ENCODE results near the gene FZD2. TPM values are rescaled to one million over a fixed set of nuclear protein-coding genes. Genes with fewer than 3 reads are reported as not detected.
"Not testable (repeated sequence)": the region's sequence is repeated elsewhere in the genome, so short reads cannot be mapped to it uniquely, and the experiment has no call there.

FZD2 gene
- total RNA-seq, 6 experiments from 2014 or later: 76.4 to 103 (median 92.8) TPM

DNA sequence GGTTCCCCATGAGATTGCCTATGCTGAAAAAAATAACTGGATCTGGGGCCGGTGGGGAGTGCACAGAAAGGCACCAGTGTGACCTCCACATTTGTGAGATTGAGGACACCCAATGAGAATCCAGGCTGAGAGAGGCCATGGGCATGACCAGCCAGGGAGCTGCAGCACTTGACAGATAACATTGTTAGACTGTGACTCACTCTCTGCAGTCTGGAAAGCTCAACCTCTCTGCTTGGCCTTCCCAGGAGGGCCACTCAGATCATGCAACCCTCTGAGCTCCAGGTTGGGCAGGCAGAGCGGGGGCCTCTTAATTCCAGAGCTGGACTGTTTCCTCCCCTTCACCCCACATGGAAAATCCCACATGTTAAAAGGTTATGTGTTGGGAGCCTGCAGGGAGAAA, 30.1 kb downstream of the FZD2 start:
- H3K27ac Mint-ChIP-seq: no peak overlapping the region; the same call in 1 of the 2 replicates
- H3K36me3 Mint-ChIP-seq (ENCODE audit: low read depth): no peaks in the 10 kb centered on the region
- 0 out of 2 replicates have a peak overlapping the region, but pooled peaks have one; percentile 19 for H3K4me3 Mint-ChIP-seq
- peaks cover 8% of the 10 kb centered on the region for H3K4me1 Mint-ChIP-seq (ENCODE audit: low read depth)
- no peaks in the 10 kb centered on the region; the same call in none of the 2 replicates for H3K27me3 Mint-ChIP-seq (ENCODE audit: insufficient read depth)
- TF ChIP-seq, protein P1, sequence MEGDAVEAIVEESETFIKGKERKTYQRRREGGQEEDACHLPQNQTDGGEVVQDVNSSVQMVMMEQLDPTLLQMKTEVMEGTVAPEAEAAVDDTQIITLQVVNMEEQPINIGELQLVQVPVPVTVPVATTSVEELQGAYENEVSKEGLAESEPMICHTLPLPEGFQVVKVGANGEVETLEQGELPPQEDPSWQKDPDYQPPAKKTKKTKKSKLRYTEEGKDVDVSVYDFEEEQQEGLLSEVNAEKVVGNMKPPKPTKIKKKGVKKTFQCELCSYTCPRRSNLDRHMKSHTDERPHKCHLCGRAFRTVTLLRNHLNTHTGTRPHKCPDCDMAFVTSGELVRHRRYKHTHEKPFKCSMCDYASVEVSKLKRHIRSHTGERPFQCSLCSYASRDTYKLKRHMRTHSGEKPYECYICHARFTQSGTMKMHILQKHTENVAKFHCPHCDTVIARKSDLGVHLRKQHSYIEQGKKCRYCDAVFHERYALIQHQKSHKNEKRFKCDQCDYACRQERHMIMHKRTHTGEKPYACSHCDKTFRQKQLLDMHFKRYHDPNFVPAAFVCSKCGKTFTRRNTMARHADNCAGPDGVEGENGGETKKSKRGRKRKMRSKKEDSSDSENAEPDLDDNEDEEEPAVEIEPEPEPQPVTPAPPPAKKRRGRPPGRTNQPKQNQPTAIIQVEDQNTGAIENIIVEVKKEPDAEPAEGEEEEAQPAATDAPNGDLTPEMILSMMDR (IDR thresholded peaks at IDR 0.05): no peak
- H3K9me3 Mint-ChIP-seq: no peaks in the 10 kb centered on the region
- DNase-seq: peak; percentile 79

DNA sequence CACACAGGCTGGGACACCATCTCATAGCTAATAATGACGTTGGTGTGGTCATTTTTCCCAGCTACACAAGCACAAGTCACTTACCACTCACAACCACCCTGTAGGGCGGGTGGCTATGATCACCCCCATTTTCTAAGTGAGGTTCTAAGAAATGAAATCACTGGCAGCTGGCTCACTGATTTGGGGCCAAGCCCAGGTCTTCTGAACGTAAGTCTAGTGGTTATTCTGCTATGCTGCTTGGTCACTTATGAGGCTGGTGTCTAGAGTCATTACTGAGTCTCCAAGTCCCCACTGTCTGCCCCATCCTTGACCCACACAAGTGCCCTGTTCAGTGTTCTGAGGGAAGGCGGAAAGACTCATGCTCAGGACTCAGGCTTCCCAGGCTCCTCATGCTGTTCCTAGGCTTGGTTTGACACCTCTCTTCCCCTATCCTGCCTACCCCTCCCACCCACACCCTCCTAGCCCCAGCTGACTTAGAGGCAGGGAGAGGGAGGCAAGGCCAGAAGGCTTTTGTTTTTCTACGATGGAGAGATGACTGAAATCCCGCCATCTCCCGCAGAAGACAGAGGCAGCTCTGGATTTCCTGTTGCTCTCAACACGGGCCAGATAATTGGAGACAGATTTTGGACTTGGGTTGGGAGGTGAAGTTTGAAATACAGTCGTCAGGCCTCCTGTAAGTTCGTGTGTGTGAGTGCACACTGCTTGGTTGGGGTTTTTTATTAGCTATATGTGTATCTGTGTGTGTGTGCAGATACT, 32.2 kb downstream of the FZD2 start:
- peak overlapping the region; percentile 28; the same call in 1 of the 2 replicates for H3K27ac Mint-ChIP-seq
- peak; percentile 46 for DNase-seq
- no peaks in the 10 kb centered on the region for H3K36me3 Mint-ChIP-seq (ENCODE audit: low read depth)
- H3K4me3 Mint-ChIP-seq: no peak overlapping the region
- H3K9me3 Mint-ChIP-seq: no peaks in the 10 kb centered on the region
- H3K27me3 Mint-ChIP-seq (ENCODE audit: insufficient read depth): peaks cover 2% of the 10 kb centered on the region
- TF ChIP-seq, protein P1 (IDR thresholded peaks at IDR 0.05): no peak
- no peaks in the 10 kb centered on the region; the same call in 1 of the 2 replicates for H3K4me1 Mint-ChIP-seq (ENCODE audit: low read depth)

DNA sequence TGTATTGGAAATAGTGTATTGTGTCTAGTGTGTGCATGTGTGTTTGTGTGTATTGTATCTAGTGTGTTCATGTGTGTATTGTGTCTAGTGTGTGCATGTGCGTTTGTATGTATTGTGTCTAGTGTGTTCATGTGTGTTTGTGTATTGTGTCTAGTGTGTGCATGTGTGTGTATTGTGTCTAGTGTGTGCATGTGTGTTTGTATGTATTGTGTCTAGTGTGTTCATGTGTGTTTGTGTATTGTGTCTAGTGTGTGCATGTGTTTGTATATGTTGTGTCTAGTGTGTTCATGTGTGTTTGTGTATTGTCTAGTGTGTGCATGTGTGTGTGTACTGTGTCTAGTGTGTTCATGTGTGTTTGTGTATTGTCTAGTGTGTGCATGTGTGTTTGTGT, 32.8 kb downstream of the FZD2 start:
- not testable (repeated sequence) for H3K36me3 Mint-ChIP-seq (ENCODE audit: low read depth); DNase-seq; H3K4me3 Mint-ChIP-seq; H3K27me3 Mint-ChIP-seq (ENCODE audit: insufficient read depth); H3K27ac Mint-ChIP-seq; H3K9me3 Mint-ChIP-seq; H3K4me1 Mint-ChIP-seq (ENCODE audit: low read depth)

DNA sequence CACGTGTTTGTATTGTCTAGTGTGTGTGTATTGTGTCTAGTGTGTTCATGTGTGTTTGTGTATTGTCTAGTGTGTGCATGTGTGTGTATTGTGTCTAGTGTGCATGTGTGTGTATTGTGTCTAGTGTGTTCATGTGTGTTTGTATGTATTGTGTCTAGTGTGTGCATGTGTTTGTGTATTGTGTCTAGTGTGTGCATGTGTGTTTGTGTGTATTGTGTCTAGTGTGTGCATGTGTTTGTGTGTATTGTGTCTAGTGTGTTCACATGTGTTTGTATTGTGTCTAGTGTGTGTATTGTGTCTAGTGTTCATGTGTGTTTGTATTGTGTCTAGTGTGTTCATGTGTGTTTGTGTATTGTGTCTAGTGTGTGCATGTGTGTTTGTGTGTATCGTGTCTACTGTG, 33.5 kb downstream of the FZD2 start:
- H3K4me1 Mint-ChIP-seq (ENCODE audit: low read depth); H3K27me3 Mint-ChIP-seq (ENCODE audit: insufficient read depth); H3K4me3 Mint-ChIP-seq; H3K27ac Mint-ChIP-seq; DNase-seq; H3K36me3 Mint-ChIP-seq (ENCODE audit: low read depth); H3K9me3 Mint-ChIP-seq: not testable (repeated sequence)

DNA sequence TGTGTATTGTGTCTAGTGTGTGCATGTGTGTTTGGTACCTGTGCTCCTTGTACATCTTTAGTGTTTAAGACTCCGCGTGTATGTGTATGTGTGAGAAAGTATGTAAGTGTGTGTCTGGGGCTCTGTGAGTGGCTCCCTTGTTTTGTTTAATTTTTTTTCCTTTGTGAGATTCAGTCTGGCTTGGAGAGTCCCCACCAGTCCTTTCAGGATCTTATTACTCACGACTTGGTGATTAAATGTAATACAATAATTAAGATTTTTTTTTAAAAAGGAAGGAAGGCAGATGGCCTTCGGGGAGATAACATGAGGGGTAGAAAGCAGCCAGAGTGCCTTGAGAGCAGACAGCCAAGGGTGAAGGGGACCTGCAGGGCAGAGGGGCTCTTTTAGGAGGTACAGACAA, 33.9 kb downstream of the FZD2 start:
- no peaks in the 10 kb centered on the region; the same call in 1 of the 2 replicates for H3K4me1 Mint-ChIP-seq (ENCODE audit: low read depth)
- DNase-seq: no peak
- no peaks in the 10 kb centered on the region for H3K36me3 Mint-ChIP-seq (ENCODE audit: low read depth)
- no peak overlapping the region for H3K4me3 Mint-ChIP-seq
- TF ChIP-seq, protein P1 (IDR thresholded peaks at IDR 0.05): no peak
- no peaks in the 10 kb centered on the region for H3K9me3 Mint-ChIP-seq
- peaks cover 2% of the 10 kb centered on the region; the same call in 1 of the 2 replicates for H3K27me3 Mint-ChIP-seq (ENCODE audit: insufficient read depth)
- no peak overlapping the region for H3K27ac Mint-ChIP-seq

DNA sequence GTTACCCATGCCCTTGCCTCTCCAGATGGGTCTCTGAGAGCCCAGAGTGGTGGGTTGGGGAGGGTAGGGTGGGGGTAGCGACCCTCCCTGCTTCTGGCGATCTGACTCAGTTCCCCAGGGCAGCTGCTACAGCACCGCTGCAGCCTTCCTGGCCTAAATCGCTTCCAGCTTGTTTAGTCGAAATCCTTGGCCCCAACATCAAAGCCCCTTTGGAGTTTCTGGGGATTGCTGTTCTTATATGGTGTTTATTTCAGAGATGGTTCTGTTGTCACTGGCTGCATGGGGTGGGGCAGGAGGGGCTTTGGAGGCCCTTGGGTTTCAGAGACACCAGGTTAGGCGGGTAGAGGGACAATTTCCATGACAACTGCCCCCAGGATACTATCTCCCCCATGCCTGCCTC, 35.9 kb downstream of the FZD2 start:
- H3K4me3 Mint-ChIP-seq: no peak overlapping the region
- H3K27ac Mint-ChIP-seq: no peak overlapping the region
- H3K27me3 Mint-ChIP-seq (ENCODE audit: insufficient read depth): peaks cover 2% of the 10 kb centered on the region; the same call in 1 of the 2 replicates
- TF ChIP-seq, protein P1 (IDR thresholded peaks at IDR 0.05): no peak
- no peaks in the 10 kb centered on the region; the same call in 1 of the 2 replicates for H3K4me1 Mint-ChIP-seq (ENCODE audit: low read depth)
- H3K9me3 Mint-ChIP-seq: no peaks in the 10 kb centered on the region
- no peak for DNase-seq
- H3K36me3 Mint-ChIP-seq (ENCODE audit: low read depth): no peaks in the 10 kb centered on the region

All from HFFc6 (cell line).